Stimulated activated effector memory CD8-positive, alpha-beta T cell treated with anti-CD3 and anti-CD28 coated beads, Interleukin-12 subunit alpha, Interleukin-12 subunit beta, amount 100 ng/mL, for 72 hours (primary cell): ENCODE measurements around the gene THTPA.
"Not testable (repeated sequence)": the region's sequence is repeated elsewhere in the genome, so short reads cannot be mapped to it uniquely, and the experiment has no call there.

Source experiments
- ATAC-seq: fragments of 150-1000 bp; cut with Tn5 transposase; 2 replicates; pipeline ENCODE4 v1.10.0; 2021
- DNase-seq, 2 donors: peaks; one replicate each; pipeline ENCODE4 v3.0.0; 2021 to 2022; ENCODE audit warnings: low spot score in 2 of 2
- H3K27ac Mint-ChIP-seq: one replicate; pipeline ENCODE4 v1.8.0; 2022; ENCODE audit warnings: mild to moderate bottlenecking, mixed read lengths
- H3K36me3 Mint-ChIP-seq: one replicate; pipeline ENCODE4 v1.8.0; 2022; ENCODE audit warnings: mild to moderate bottlenecking, mixed read lengths
- H3K4me1 Mint-ChIP-seq: one replicate; pipeline ENCODE4 v1.8.0; 2022; ENCODE audit warnings: mixed read lengths
- H3K4me3 Mint-ChIP-seq: one replicate; pipeline ENCODE4 v1.8.0; 2022; ENCODE audit warnings: mild to moderate bottlenecking, mixed read lengths
- H3K9me3 Mint-ChIP-seq: one replicate; pipeline ENCODE4 v1.8.0; 2022; ENCODE audit warnings: mixed read lengths

THTPA gene

GRCh38 chr14:23528555-23528954 is 27.5 kb upstream of the THTPA start:
- peaks cover 6% of the 10 kb centered on the region for H3K4me1 Mint-ChIP-seq
- ATAC-seq (no peak), DNase-seq (no peak)
- H3K4me3 Mint-ChIP-seq = no peak overlapping the region
- H3K9me3 Mint-ChIP-seq = no peaks in the 10 kb centered on the region
- no peaks in the 10 kb centered on the region for H3K36me3 Mint-ChIP-seq
- peak overlapping the region; percentile 75 for H3K27ac Mint-ChIP-seq

- Mint-ChIP-seq H3K27ac (peak overlapping the region; percentile 75), H3K4me3 (no peak overlapping the region), H3K9me3 (no peaks in the 10 kb centered on the region), H3K36me3 (no peaks in the 10 kb centered on the region), H3K4me1 (peaks cover 6% of the 10 kb centered on the region)
- ATAC-seq (no peak), DNase-seq (no peak)
These were observed 27.1 kb upstream of the THTPA start for GRCh38 chr14:23529016-23529415.

- Mint-ChIP-seq H3K9me3 (no peaks in the 10 kb centered on the region), H3K4me1 (peaks cover 6% of the 10 kb centered on the region), H3K27ac (no peak overlapping the region), H3K4me3 (no peak overlapping the region), H3K36me3 (no peaks in the 10 kb centered on the region)
- DNase-seq (no peak), ATAC-seq (no peak)
These were observed 25.6 kb upstream of the THTPA start for GRCh38 chr14:23530375-23531055.

- Mint-ChIP-seq H3K4me1 (peaks cover 6% of the 10 kb centered on the region), H3K4me3 (no peak overlapping the region), H3K9me3 (no peaks in the 10 kb centered on the region), H3K36me3 (no peaks in the 10 kb centered on the region), H3K27ac (no peak overlapping the region)
- no peak for DNase-seq
- ATAC-seq = no peak
These were observed 24.7 kb upstream of the THTPA start for GRCh38 chr14:23531391-23531790.

- H3K9me3 Mint-ChIP-seq = no peaks in the 10 kb centered on the region
- no peak overlapping the region for H3K4me3 Mint-ChIP-seq
- no peaks in the 10 kb centered on the region for H3K36me3 Mint-ChIP-seq
- H3K4me1 Mint-ChIP-seq = peaks cover 6% of the 10 kb centered on the region
- DNase-seq (no peak), ATAC-seq (no peak)
- no peak overlapping the region for H3K27ac Mint-ChIP-seq
These were observed 23.4 kb upstream of the THTPA start for GRCh38 chr14:23532658-23533057.

DNA sequence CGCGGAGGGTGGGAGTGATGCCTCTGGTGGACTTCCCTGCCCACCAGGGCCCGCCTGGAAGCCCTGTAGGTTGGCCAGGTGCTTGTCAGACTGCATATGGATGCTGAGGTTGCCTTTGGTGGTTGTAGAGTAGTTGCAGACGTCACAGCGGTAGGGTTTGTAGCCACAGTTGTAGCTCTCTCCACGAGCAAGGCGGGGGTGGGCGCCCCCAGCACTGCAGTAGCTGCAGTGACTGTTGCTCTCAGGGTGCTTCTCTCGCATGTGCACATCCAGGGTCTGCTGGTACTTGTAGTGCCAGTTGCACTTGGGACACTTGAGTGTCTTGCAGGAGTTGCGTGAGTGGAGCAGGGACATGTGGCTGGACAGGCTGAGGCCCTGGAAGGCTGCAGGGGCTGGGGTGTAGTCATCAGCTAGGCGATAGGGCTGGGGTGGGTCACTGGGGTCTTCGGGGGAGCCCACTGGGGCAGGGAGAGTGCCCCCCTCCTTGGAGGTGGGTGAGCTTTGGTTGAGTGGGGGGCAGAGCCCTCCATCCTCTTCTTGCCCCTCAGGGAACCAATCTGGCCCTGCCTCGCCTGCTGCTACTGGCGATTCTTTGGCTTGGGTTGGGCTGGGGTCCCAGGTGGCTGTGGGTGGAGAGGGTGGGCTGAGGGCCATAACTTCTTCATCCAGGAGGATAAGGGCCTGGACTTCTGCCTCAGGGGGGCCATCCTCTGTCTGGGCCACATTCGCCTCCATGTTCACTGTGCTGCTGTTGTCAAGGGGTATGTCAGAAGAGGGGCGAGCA is 22.2 kb upstream of the THTPA start:
- no peak for ATAC-seq
- Mint-ChIP-seq H3K27ac (no peak overlapping the region), H3K4me3 (no peak overlapping the region), H3K4me1 (no peaks in the 10 kb centered on the region), H3K36me3 (no peaks in the 10 kb centered on the region), H3K9me3 (no peaks in the 10 kb centered on the region)
- DNase-seq = no peak

GRCh38 chr14:23535943-23536342 is 20.1 kb upstream of the THTPA start:
- Mint-ChIP-seq H3K27ac (no peak overlapping the region), H3K36me3 (no peaks in the 10 kb centered on the region), H3K9me3 (no peaks in the 10 kb centered on the region), H3K4me3 (no peak overlapping the region), H3K4me1 (peaks cover 7% of the 10 kb centered on the region)
- ATAC-seq (no peak), DNase-seq (no peak)

GRCh38 chr14:23536494-23536893 is 19.6 kb upstream of the THTPA start:
- Mint-ChIP-seq H3K4me1 (peaks cover 7% of the 10 kb centered on the region), H3K4me3 (no peak overlapping the region), H3K9me3 (no peaks in the 10 kb centered on the region), H3K36me3 (no peaks in the 10 kb centered on the region), H3K27ac (no peak overlapping the region)
- ATAC-seq (no peak), DNase-seq (no peak)

GRCh38 chr14:23536906-23537305 is 19.2 kb upstream of the THTPA start:
- DNase-seq, ATAC-seq, H3K9me3 Mint-ChIP-seq, H3K27ac Mint-ChIP-seq, H3K36me3 Mint-ChIP-seq, H3K4me1 Mint-ChIP-seq, H3K4me3 Mint-ChIP-seq: not testable (repeated sequence)

- no peaks in the 10 kb centered on the region for H3K9me3 Mint-ChIP-seq
- H3K4me3 Mint-ChIP-seq = no peak overlapping the region
- ATAC-seq (peak; percentile 39), DNase-seq (no peak)
- peaks cover 7% of the 10 kb centered on the region for H3K4me1 Mint-ChIP-seq
- no peak overlapping the region for H3K27ac Mint-ChIP-seq
- no peaks in the 10 kb centered on the region for H3K36me3 Mint-ChIP-seq
These were observed 18.6 kb upstream of the THTPA start for GRCh38 chr14:23537351-23538049.

- no peaks in the 10 kb centered on the region for H3K36me3 Mint-ChIP-seq
- no peak for ATAC-seq
- H3K9me3 Mint-ChIP-seq = no peaks in the 10 kb centered on the region
- H3K4me1 Mint-ChIP-seq = peaks cover 7% of the 10 kb centered on the region
- H3K4me3 Mint-ChIP-seq = no peak overlapping the region
- no peak overlapping the region for H3K27ac Mint-ChIP-seq
- no peak for DNase-seq
These were observed 17.9 kb upstream of the THTPA start for GRCh38 chr14:23538050-23538718.

- H3K36me3 Mint-ChIP-seq = no peaks in the 10 kb centered on the region
- peaks cover 7% of the 10 kb centered on the region for H3K4me1 Mint-ChIP-seq
- no peak overlapping the region for H3K27ac Mint-ChIP-seq
- no peaks in the 10 kb centered on the region for H3K9me3 Mint-ChIP-seq
- no peak for DNase-seq
- ATAC-seq = no peak
- no peak overlapping the region for H3K4me3 Mint-ChIP-seq
These were observed 17.3 kb upstream of the THTPA start for GRCh38 chr14:23538785-23539184.

DNA sequence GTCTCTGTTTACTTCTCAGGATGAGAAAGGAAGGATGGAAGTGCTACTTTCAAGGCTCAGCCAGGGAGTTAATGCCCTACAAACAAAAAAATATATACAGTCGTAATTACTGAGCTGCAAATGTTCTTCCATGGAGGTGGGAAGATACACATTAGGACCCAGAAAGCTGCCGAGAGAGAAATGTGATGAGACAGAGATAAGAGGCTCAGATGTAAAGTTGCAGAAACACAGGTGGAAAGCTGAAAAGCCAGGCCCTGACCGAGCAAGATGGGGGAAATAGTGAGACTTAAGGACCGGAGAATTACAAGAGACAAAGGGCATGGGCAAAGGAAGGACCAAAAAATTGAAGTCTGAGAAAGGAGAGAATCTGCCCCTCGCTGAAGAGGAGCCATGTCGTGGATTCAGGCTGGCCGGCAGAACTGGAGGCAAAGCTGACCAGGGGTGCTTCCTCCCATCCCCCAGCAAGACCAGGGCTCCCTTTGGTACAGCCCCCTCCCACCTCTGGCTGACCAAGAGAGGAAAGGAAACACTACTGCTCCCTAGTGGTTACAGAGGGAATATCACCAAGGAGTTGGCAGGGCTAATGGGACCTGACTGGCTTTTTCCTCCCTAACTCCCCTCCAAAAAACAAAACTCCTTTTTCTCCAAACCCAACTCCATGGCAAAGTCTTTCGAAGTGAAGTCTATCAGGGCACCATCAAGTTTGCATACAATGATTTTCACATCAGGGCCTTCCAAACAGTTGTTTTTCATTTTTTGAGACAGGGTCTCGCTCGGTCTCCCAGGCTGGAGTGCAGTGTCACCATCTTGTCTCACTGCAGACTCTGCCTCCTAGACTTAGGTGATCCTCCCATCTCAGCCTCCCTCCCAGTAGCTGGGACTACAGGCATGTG is 16.6 kb upstream of the THTPA start:
- Mint-ChIP-seq H3K27ac (no peak overlapping the region), H3K4me1 (peaks cover 7% of the 10 kb centered on the region)
- DNase-seq = no peak

GRCh38 chr14:23540141-23540469 is 16.0 kb upstream of the THTPA start:
- ATAC-seq = no peak
- Mint-ChIP-seq H3K36me3 (no peaks in the 10 kb centered on the region), H3K27ac (no peak overlapping the region), H3K9me3 (no peaks in the 10 kb centered on the region), H3K4me3 (no peak overlapping the region), H3K4me1 (peaks cover 7% of the 10 kb centered on the region)
- DNase-seq = no peak

More for the DNA sequence above, 16.6 kb upstream of the THTPA start:
- Mint-ChIP-seq H3K4me3 (no peak overlapping the region), H3K36me3 (no peaks in the 10 kb centered on the region), H3K9me3 (no peaks in the 10 kb centered on the region)
- peak; percentile 62 for ATAC-seq

- ATAC-seq (no peak), DNase-seq (no peak)
- Mint-ChIP-seq H3K4me3 (no peak overlapping the region), H3K4me1 (peaks cover 7% of the 10 kb centered on the region), H3K36me3 (no peaks in the 10 kb centered on the region), H3K27ac (peak overlapping the region; percentile 11), H3K9me3 (no peaks in the 10 kb centered on the region)
These were observed 13.8 kb upstream of the THTPA start for GRCh38 chr14:23542261-23542660.
